ENCODE measurements around the gene NTRK2.

Gene NTRK2

GRCh38 chr9:84900421-84900820 lies 230.9 kb downstream of the NTRK2 start:
- DNase-seq = no peak

DNA sequence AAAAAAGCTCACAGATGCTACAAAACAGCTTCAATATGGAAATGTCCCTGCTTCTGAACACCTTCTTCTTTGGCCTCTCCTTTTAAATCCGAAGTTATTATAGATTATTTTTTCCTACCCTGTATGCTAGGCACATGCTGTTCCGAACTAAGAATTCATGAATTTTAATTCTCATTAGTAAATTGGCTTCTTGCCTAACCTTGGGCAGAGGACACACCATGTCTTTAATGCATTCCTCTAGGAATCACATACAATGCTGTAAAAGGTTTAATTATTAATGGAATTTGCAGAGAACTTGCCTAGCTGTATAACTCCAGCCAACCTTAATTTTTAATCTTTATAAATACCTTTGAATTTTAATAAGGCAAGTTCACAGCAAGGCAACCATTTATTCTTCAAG lies 234.4 kb downstream of the NTRK2 start:
- DNase-seq = no peak

- no peak for DNase-seq
Measured at GRCh38 chr9:84916769-84917168, 247.2 kb downstream of the NTRK2 start.

DNA sequence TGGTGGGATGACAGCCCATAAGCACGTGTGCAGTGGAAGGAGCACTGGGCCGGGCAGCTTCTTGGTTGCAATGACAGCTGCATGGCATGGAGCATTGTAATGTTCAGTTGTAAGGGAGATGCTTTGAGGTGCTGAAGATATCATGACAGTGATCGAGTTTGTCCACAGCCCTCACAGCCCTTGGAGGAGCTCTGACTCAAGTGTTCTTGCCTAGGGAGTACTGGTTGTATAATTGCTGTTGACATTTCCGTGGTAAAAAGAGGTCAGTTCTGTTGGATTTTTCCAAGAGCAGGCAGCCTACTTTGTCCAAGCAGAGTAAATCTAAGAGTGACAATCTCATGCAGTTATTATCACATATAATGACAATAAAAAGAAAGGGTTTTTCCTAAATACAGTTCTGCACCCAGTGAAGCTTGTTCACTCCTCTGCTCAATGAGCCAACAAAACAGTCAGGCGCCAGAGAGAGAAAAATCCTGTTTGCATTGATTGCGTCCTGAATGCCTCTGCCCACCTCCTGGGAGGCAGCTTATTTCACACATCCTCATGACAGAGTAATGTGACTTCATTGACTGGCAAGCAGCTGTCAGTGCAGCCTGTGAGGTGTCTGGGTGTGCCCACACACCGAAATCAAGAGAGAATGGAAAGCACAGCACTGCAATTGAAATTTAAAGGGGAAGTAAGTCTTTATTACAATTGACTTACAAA lies 248.0 kb downstream of the NTRK2 start:
- no peak for DNase-seq

- DNase-seq = no peak
Measured at GRCh38 chr9:84919440-84919839, 249.9 kb downstream of the NTRK2 start.

DNA sequence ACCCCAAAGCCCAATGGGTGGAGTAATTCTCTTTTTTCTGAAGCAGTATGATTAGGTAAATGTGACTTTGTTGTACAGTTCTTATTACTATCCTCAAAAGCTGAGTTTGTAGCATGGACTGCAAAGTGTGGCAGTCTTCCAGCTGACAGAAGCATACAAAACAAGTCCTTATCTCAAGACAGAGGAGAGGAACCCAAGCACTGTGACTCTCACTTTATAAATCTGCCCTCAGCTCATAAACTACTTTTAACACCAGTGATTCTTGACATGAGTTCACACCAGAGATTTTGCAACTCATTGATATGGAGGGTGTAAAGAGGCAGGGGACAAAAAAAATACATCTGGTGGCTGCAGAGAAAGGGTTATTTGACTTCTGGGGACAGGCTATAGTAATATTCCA lies 251.6 kb downstream of the NTRK2 start:
- no peak for DNase-seq

GRCh38 chr9:84922051-84922450 lies 252.5 kb downstream of the NTRK2 start:
- no peak for DNase-seq

DNA sequence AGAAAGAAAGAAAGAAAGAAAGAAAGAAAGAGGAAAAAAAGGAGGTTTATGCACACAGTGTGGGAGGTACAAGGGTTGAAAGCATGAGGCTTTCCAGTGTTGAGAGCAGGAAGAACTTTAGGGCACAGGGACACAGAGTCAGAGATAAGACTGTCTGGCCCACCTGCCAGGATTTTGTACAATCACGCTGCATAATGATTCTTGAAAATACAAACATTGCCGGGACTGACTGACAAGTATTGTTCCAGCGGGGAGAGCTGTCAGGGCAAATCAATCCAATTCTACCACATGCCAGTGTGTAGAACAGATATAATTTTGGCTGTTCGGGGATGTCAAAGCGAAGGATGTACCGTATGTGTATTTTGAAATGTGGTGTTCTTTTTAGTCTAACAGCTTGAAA lies 254.7 kb downstream of the NTRK2 start:
- no peak for DNase-seq

DNA sequence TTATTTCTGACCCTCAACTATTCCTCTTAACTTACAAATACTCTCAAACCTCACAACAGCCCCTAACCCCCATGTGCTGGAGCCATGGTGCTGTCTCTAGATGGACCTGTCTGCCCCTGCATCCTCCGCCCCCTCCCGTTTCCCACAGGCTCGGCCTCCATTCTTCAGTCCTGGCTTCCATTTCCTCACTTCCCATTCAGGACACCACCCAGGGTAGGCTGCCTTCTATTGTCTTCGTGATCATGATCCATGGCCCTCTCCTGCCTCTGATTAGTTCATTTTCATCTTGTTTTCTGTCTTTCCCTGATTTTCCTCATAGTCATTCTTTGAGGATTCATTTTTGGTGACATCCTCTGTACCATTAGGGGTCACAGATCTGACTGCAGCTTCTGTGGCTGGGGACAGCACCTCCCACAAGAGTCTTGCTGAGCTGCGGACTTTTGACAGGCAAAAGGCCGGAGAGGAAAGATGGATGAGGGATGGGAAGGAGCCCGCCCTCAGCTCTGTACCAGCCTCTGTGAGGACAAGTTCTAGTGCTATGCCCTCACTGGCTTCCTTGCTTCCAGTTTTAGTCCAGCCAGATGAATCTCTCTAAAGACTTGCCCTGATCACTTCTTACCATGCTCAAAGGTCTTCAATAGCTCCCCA lies 255.8 kb downstream of the NTRK2 start:
- no peak for DNase-seq

- no peak for DNase-seq
Measured at GRCh38 chr9:84926793-84927192, 257.3 kb downstream of the NTRK2 start.

DNA sequence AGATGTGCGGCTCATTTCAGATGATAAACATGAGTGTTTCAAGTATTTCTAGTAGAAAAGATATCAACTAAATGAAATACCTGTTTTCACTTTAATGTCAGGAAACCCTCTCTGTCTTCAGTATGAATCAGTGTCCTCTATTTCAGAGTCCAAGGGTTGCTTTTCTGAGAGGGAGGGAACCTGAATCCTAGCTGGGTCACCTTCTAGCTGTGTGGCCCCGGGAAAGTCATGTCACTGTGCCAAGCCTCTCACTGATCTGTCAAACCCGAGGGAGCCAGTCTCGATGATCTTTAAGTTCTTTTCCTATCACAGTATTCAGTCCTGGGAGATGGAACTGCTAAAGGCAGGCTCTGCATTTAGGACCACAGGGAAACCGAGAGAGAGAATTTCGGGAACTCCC lies 258.9 kb downstream of the NTRK2 start:
- DNase-seq = no peak

DNA sequence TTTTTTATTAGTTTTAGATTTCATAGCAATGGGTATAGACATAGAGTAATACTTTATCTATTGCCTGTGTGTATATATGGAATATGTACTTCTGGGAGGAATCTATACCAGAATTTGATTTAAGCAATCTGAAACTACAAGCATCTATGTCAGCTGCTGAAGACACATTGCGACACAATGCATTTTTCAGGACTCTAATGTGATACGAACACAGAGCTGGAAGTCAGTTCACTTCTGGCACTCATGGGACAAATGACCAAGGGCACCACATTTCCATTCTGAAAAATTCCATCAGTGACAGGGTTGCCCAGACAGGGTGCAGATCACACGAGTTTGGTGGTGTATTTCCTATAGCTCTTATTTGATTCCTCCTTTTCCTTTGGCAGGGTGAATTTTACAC lies 259.5 kb downstream of the NTRK2 start:
- no peak for DNase-seq

DNA sequence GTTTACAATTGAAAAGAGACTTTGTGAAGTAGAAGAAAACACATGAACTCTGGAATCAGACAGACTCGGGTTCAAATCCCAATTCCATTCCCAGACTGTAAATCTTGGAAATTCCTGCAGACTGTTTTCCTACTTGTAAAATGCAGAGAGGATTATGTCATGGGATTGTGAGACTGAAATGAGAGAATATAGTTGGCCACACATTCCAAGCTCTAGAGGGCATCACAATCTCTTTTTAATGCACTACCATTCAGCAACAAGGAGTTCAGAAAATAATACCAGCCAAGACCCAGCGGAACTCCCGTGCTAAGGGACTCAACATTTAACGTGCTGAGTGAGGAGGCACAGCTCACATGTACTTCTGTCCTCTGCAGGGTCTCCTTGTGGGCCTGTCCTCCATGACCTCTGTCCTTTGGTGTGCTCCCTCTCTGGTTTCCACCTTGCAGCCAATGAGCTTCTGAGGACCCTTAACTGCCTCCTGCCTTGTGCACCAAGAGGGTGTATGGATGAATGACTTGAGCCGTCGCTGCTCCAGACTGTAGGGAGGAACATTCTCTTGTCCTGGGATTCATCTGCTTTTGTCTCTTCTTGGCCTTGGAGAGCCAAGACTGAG lies 263.5 kb downstream of the NTRK2 start:
- no peak for DNase-seq

DNA sequence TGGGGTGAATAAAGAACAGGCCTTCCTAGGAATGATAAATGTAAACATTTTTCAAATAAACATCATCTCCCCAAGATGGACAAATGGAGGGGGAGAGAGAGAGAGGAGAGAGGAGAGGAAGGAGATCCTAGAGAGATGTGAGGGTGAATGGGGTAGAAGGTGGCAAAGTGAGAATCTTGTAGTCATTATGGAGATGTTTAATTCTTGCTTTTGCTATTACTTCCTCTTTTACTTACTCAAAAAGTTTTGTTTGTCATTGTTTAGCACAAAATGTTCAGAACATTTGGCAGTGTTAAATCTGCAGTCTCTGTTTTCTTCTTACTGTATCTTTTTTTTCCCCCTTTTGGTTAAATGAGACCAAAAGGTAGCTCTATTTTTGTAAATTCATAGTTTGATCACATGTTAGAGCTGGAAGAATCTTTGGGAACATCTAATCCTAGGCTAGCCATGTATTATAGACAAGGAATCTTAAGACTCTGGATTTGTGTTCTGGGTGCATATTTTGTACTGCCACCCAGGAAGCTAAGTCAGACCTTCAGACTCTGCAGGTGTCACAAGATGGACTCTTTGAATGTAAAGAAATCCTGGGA lies 266.1 kb downstream of the NTRK2 start:
- no peak for DNase-seq

DNA sequence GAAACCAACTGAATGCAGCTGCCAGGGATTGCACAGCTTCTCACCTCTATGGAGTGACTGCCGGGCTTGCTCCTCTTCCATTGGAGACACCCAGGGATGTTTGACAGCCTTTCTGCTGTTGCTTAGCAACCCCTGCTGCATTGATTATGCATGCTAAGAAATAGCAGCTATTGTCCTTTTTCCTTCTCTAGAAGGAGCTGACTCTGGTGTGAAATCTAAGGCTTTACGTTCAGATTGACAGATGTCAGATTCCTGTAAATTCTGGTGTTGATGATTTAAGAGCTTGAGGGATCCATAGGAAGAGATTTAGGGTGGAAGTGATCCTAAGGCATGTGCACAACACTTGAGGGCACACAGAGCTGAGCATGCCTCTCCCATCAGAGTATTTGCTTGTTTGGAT lies 267.7 kb downstream of the NTRK2 start:
- no peak for DNase-seq

GRCh38 chr9:84937581-84937980 lies 268.1 kb downstream of the NTRK2 start:
- no peak for DNase-seq

- no peak for DNase-seq
Measured at GRCh38 chr9:84939774-84940173, 270.2 kb downstream of the NTRK2 start.

DNA sequence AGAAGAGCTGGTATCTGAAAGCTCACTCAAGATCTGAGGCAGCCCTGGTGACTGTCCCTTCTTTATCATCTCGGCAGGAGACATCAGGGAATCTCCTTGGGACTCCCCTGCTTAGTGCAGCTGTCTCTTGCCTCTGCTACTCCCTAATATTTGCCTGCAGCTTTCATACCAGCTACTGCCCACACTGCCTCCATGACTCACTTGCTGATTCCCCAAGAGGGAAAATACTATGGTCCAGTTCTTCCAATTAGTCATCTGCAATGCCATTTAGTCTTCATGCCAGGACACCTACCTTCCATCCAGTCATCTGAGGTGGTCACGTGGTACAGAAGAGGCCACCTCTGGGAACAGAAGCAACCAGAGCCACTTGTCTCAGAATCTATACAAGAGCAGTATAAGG lies 270.8 kb downstream of the NTRK2 start:
- no peak for DNase-seq

GRCh38 chr9:84941792-84942191 lies 272.3 kb downstream of the NTRK2 start:
- DNase-seq = no peak

DNA sequence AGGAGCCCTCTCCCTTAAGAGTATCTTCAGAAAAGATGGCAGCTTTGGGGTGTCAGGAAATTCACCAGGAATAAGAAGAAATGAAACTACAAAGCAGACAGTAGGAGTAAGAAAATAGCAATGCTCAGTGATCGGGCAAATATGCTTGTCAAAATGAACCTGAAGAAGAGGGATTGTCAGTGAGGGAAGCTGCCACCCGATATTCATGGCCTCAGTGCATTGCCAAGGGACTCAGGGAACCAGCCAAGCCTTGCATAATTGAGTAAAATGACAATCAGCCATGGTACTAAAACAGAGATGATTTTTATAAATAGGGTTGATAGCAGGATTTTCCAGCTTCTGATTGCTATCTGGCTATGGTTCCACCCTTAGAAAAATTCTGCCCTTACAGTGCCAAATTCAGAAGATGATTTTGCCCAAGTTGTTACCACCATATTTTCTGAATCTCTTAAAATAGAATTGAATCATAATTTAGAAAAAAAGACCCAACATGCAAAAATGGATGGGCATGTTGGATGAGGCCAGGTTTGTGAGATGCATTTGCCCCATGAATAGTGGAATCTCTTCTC lies 274.0 kb downstream of the NTRK2 start:
- DNase-seq = no peak

- DNase-seq = no peak
Measured at GRCh38 chr9:84945878-84946538, 276.5 kb downstream of the NTRK2 start.

DNA sequence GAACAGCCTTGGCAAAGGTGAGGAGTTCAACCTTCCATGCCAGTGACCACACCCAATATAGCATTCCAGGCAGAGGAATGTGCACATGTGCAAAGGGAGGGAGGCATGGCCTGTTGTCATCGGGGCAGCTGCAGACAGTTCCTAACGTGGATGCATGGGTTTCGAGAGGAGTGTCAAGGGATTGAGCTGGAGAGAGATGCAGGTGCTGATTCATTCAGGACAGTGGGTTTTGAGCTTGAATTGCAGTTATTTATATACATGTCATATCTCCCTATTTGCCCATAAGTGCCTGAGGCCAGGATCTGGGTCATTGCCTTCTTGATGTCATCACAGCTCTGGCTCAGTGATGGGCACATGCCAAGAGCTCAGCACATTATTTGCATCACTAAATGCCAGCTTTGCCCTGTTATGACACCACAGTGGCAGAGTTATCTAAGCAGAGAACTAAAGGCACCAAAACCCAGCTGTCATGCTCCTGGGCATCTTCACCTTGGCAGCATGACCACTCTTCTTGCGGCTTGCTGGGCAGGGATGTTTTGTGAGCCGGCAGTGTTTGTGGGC lies 278.0 kb downstream of the NTRK2 start:
- DNase-seq = no peak

DNA sequence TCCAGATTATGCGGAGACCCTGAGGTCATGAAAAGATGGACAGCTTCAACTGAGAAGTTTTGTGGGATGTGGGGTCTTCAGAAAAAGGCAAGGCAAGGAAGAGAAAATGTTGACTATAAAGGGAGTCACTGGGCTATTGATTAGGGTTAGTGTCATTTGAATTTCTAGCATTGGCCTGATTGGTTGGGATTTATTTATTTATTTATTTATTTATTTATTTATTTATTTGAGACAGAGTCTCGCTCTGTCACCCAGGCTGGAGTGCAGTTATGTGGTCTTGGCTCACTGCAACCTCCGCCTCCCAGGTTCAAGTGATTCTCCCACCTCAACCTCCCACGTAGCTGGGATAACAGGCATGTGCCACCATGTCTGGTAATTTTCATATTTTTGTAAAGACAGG lies 279.7 kb downstream of the NTRK2 start:
- DNase-seq = no peak
